C4-2B (cell line): Measurements from ENCODE around the gene SYNRG.

Source experiments
- H3K27ac ChIP-seq: fragments of 450-650 bp; 2 replicates; pipeline ENCODE4 v1.5.1; 2017
- ZFX ChIP-seq: fragments of 450-650 bp; IDR thresholded peaks from 2 replicates; pipeline ENCODE4 v1.6.1; 2017
- TF ChIP-seq, protein P1 (sequence below): fragments of 450-650 bp; conservative IDR thresholded peaks from 2 replicates; pipeline ENCODE4 v1.5.1; 2017; ENCODE audit warnings: mild to moderate bottlenecking

SYNRG gene

DNA sequence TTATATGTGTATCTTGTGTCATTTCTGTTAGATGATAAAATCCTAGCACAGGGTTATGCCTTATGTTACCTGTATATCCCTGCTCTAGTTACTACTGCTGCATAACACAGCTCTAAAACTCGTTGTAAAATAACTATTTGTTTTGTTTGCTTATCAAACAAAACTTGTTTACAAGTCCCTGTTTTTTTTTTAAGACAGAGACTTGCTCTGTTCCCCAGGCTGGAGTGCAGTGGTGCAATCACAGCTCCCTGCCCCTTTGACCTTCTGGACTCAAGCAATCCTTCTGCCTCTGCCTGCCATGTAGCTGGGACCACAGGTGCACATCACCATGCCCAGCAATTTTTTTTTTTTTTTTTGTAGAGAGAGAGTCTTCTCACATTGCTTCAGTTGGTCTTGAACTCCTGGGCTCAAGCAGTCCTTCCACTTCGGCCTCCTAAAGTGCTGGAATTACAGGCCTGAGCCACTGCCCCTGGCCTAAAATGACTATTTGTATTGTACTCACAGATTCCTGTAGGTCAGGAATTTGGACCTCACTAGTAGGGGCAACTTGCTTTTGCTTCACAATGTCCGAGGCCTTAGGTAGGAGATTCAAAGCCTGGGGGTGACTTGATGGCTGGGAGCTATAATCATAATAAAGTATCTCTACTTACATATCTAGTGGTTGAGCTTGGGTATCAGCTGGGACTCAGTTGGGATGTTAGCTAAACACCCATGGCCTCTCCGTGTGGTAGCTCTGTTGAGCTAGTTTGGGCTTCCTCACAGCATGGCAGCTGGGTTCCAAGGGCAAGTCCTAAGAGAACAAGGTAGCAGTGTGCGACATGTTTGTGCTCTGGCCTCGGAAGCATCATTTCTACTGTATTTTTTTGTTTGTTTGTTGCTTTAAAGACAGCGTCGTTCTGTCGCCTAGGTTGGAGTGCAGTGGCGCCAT, 106.9 kb downstream of the SYNRG start:
- H3K27ac ChIP-seq, result peak overlapping the region; percentile 62
- TF ChIP-seq ZFX, result no peak
- TF ChIP-seq, protein P1, sequence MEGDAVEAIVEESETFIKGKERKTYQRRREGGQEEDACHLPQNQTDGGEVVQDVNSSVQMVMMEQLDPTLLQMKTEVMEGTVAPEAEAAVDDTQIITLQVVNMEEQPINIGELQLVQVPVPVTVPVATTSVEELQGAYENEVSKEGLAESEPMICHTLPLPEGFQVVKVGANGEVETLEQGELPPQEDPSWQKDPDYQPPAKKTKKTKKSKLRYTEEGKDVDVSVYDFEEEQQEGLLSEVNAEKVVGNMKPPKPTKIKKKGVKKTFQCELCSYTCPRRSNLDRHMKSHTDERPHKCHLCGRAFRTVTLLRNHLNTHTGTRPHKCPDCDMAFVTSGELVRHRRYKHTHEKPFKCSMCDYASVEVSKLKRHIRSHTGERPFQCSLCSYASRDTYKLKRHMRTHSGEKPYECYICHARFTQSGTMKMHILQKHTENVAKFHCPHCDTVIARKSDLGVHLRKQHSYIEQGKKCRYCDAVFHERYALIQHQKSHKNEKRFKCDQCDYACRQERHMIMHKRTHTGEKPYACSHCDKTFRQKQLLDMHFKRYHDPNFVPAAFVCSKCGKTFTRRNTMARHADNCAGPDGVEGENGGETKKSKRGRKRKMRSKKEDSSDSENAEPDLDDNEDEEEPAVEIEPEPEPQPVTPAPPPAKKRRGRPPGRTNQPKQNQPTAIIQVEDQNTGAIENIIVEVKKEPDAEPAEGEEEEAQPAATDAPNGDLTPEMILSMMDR, result no peak

DNA sequence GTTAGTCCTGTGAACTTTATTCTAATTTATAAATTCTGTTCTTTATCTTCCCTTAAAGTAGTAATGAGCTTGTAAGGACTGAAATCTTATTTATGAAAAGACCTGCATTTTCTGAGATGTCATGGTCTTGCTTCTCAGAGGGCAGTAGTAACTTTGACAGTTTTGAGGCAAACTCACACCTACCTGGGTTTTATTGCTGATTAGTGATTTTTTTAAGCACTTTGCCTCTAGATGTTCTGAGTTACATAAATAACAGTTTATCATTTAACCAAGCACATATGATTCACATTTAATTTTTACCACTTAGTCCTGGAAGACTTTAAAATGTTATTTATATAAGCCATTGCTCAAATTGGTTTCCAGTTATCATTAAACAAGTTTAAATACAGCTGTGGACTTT, 108.8 kb downstream of the SYNRG start:
- no peak for TF ChIP-seq ZFX
- TF ChIP-seq, protein P1, result no peak
- no peak overlapping the region for H3K27ac ChIP-seq

DNA sequence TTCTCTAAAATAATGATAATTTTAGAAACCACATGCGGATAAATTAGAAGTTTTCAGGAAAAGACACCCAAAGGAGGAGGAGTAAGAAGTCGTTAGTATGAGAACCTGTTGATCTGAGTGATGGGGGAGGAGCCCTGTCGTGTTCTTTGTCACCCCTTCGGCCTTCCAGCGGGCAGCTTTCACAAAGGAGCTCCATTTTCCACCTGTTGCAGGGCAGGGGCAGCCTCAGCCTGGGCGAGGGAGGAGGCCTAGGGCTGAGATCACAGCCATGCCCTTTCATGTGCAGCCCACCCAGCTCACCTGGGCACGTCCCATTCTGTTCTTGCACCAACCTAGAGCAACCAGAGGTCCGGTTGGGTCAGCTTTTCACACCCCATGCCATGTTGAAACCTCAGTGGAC, 114.2 kb downstream of the SYNRG start:
- H3K27ac ChIP-seq, result no peak overlapping the region
- TF ChIP-seq ZFX, result no peak
- TF ChIP-seq, protein P1, result no peak

DNA sequence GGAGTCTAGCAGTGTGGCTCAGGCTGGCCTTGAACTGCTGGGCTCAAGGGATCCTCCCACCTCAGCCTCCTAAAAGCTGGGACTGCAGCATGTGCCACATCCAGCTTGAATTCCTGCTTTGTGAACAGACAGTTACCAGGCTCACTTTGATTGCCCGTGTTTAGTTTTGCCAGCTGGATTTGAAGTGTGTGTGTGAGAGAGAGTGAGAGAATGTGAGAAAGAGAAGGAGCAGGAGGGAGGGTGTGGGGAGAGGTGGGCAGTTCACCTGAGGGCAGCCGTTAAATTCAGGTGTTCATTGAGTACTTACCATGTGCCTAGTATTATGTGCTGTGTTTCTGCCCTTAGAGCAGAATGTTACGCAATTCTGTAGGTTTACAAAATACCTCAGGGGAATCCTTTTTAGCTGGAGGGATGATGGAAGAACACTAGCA, 114.8 kb downstream of the SYNRG start:
- TF ChIP-seq, protein P1, result no peak
- TF ChIP-seq ZFX, result no peak

DNA sequence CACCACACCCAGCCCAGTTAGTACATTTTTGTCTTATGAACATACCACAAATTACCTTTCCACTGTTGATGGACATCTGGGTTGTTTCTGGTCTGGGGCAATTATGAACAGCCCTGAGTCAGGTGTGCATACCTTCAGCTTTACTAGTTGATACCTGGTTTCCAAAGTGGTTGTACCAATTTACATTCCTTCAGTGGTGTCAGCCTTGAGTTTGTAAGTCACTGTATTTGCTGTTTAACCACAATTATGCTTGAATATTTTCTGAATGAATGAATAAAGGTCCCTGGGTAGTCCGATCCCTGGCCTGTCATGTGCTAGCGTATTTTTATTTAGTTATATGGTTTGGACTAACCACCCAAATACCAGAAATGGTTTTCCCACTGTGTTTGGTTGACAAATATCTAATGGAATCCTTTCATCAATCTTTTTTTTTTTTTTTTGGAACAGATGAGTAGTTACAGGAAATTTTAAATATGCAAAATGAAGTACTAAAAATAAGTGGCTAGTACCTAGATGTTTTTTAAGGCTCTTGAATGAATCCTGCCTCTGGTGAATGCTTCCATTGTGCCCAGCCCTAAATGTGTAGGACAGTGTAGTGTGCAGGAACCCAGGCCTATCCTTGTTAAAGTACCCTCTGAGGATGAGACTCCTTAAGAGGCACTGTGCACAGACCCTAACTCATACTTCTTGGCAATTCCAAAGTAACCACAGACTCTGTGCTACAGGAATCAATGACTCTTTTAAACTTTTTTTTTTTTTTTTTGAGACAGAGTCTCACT, 115.8 kb downstream of the SYNRG start:
- H3K27ac ChIP-seq, result no peak overlapping the region
- TF ChIP-seq, protein P1, result no peak
- TF ChIP-seq ZFX, result no peak

More for the DNA sequence above, 114.8 kb downstream of the SYNRG start:
- H3K27ac ChIP-seq, result no peak overlapping the region

DNA sequence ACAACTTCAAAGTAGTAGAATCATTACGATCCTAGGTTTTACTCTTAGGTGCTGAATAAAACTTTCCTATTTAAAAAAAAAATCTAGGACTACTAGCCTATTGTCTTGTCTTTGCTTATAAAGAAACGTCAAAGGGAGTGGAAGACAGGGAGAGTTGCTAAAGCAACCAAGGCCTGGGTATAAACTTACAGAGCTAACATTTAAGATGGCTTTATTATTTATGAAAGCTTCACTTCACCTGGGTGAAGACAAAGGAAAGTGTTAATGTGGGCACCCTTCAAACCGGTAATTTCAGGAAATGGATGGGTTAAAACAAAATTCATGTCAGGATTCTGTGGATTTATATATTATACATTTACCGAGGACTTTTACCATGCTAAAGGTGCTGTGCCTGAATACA, 117.1 kb downstream of the SYNRG start:
- H3K27ac ChIP-seq, result no peak overlapping the region
- TF ChIP-seq ZFX, result no peak
- TF ChIP-seq, protein P1, result no peak
